Esophagus mucosa (tissue), 1 donor: ENCODE results near the gene DNAH8. TPM values are rescaled to one million over a fixed set of nuclear protein-coding genes. Genes with fewer than 3 reads are reported as not detected.

Experiments used
- ATAC-seq: fragments of 200-7000 bp; cut with Tn5 transposase; one replicate; pipeline ENCODE4 v1.9.1; 2020
- total RNA-seq: library from RNA; stranded (reverse); gene quantifications from one replicate; pipeline ENCODE4 v1.2.4, GENCODE V29; 2023
- donor health status: DM: yes; HTN: yes; CAD: no.

DNAH8 gene
- total RNA-seq, 1 donor from 2014 or later = 0.04 TPM

GRCh38 chr6:39075807-39076622 lies 360.9 kb downstream of the DNAH8 start:
- ATAC-seq = no peak

- ATAC-seq = no peak
These were observed 361.8 kb downstream of the DNAH8 start for GRCh38 chr6:39076623-39077535.

- no peak for ATAC-seq
These were observed 362.9 kb downstream of the DNAH8 start for GRCh38 chr6:39077882-39078594.

- no peak for ATAC-seq
These were observed 363.6 kb downstream of the DNAH8 start for GRCh38 chr6:39078695-39079094.

GRCh38 chr6:39079197-39080125 lies 364.4 kb downstream of the DNAH8 start:
- ATAC-seq = no peak

Other genes starting within 250 kb of the DNAH8 start
- gene BTBD9, start 75.4 kb upstream of the DNAH8 start, total RNA-seq = 13.4 TPM
- 71.4 TPM for gene GLO1, start 12.2 kb upstream of the DNAH8 start, total RNA-seq